HepG2 (cell line): ENCODE measurements around the gene MAP2K7. TPM values are rescaled to one million over a fixed set of nuclear protein-coding genes. Genes with fewer than 3 reads are reported as not detected.
A peak's percentile ranks its signal among the peaks of the same experiment; 100 is the strongest.

Experiments
- CHD4 ChIP-seq: fragments of 200-600 bp; sonication (generic); IDR thresholded peaks from 2 replicates; pipeline ENCODE4 v1.7.0; 2017; ENCODE audit warnings: mild to moderate bottlenecking, low read length, borderline replicate concordance
- KDM2A ChIP-seq: sonication (generic); formaldehyde crosslinking; IDR thresholded peaks from 2 replicates; pipeline ENCODE4 v1.4.0; 2020; ENCODE audit warnings: low read depth, missing genetic modification reagents, borderline replicate concordance
- NFYC ChIP-seq: IDR thresholded peaks from 2 replicates; pipeline ENCODE4 v1.6.1; 2016; ENCODE audit warnings: missing genetic modification reagents, missing compliant biosample characterization
- NR2F2 ChIP-seq: IDR thresholded peaks from 2 replicates; pipeline ENCODE4 v1.6.1; 2012; ENCODE audit warnings: low read depth, inconsistent platforms, borderline replicate concordance
- RBAK ChIP-seq: sonication (generic); formaldehyde crosslinking; IDR thresholded peaks from 2 replicates; pipeline ENCODE4 v1.5.1; 2020; ENCODE audit warnings: mild to moderate bottlenecking, missing genetic modification reagents
- SP5 ChIP-seq: IDR thresholded peaks from 2 replicates; pipeline ENCODE4 v1.6.1; 2016; ENCODE audit warnings: low read depth, borderline replicate concordance
- TFAP4 ChIP-seq: sonication (generic); IDR thresholded peaks from 2 replicates; pipeline ENCODE4 v1.6.1; 2016; ENCODE audit warnings: low read depth, borderline replicate concordance
- ZBTB10 ChIP-seq: sonication (generic); formaldehyde crosslinking; IDR thresholded peaks from 2 replicates; pipeline ENCODE4 v1.4.0; 2020; ENCODE audit warnings: missing genetic modification reagents, borderline replicate concordance
- ZMAT3 ChIP-seq: sonication (generic); formaldehyde crosslinking; conservative IDR thresholded peaks from 2 replicates; pipeline ENCODE4 v1.7.0; 2021; ENCODE audit warnings: missing genetic modification reagents
- ZNF17 ChIP-seq: sonication (generic); formaldehyde crosslinking; IDR thresholded peaks from 2 replicates; pipeline ENCODE4 v1.5.0; 2020; ENCODE audit warnings: mild to moderate bottlenecking, missing genetic modification reagents
- ZNF318 ChIP-seq: sonication (generic); formaldehyde crosslinking; IDR thresholded peaks from 2 replicates; pipeline ENCODE4 v1.4.0; 2020; ENCODE audit warnings: mild to moderate bottlenecking, missing genetic modification reagents
- ZNF335 ChIP-seq: sonication (generic); formaldehyde crosslinking; IDR thresholded peaks from 2 replicates; pipeline ENCODE4 v1.4.0; 2020; ENCODE audit warnings: missing genetic modification reagents
- ZNF496 ChIP-seq: sonication (generic); formaldehyde crosslinking; IDR thresholded peaks from 2 replicates; pipeline ENCODE4 v1.8.1; 2023; ENCODE audit warnings: mild to moderate bottlenecking, moderate library complexity, missing genetic modification reagents; ENCODE audit not compliant: insufficient replicate concordance
- polyA plus RNA-seq, 8 experiments: library from polyadenylated mRNA; depleted of rRNA in 3 of 8; stranded (reverse) in 7 of 8; unstranded in 1 of 8; fragments of >200 nt; fragmentation: Illumina TruSeq in 4 of 8; extraction: Trizol in 4 of 8; gene quantifications; 2 replicates each; pipeline versions ENCODE4 v1.2.1 to v1.2.3, GENCODE V29; 2011 to 2016; ENCODE audit warnings: low read depth in 4 of 8, missing spikeins in 1 of 8, mixed read lengths in 1 of 8; ENCODE audit not compliant: insufficient read depth in 1 of 8
- total RNA-seq, 5 experiments: library from RNA; depleted of rRNA; stranded (reverse); fragments of >200 nt; fragmentation: Illumina TruSeq; extraction: Trizol; gene quantifications; 2 replicates each; pipeline ENCODE4 v1.2.3, GENCODE V29; 2016; ENCODE audit warnings: low read depth in 1 of 5

MAP2K7 gene
- total and polyA plus RNA-seq, 2 of the 13 experiments (the other 11 are each of a cell fraction or from before 2014, with no cell fraction given): 9.0 to 10.8 TPM

GRCh38 chr19:7903244-7904073 is at the start of gene MAP2K7 (continued):
- TF ChIP-seq ZNF318 (CRISPR knock-in tag) (peak; percentile 41), TFAP4 (no peak; the same call in 1 of the 2 replicates), NFYC (CRISPR knock-in tag) (peak; percentile 14; the same call in 1 of the 2 replicates), KDM2A (CRISPR knock-in tag) (peak; percentile 93), CHD4 (no peak), ZNF496 (CRISPR knock-in tag) (no peak), RBAK (CRISPR knock-in tag) (no peak), SP5 (CRISPR knock-in tag) (peak; percentile 84), ZMAT3 (CRISPR knock-in tag) (peak; percentile 92; the same call in 1 of the 2 replicates), ZBTB10 (no peak; the same call in 1 of the 2 replicates), NR2F2 (peak; percentile 84; the same call in 1 of the 2 replicates), ZNF335 (CRISPR knock-in tag) (peak; percentile 52; the same call in 1 of the 2 replicates), ZNF17 (CRISPR knock-in tag) (no peak)
